ENCODE data around the gene CETN3.

DNA sequence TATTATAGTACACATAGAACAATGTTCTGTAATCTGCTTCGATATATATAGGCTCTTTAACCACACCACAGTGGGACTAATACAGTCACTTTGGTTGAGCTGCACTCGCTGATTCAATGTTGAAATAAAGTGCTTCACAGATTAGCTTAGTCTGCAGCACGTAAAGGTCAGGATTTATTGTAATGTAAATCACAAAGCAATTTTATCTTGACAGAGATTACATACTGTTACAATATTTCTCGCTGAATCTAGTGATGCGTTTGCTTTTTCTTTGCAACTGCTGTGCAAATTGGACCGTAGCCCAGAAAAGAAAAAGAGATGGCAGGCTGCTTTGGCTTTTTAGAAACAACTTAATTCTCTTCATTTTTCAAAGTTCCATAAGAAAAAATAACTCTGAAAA lies 52.9 kb downstream of the CETN3 start:
- TF ChIP-seq, protein P1, sequence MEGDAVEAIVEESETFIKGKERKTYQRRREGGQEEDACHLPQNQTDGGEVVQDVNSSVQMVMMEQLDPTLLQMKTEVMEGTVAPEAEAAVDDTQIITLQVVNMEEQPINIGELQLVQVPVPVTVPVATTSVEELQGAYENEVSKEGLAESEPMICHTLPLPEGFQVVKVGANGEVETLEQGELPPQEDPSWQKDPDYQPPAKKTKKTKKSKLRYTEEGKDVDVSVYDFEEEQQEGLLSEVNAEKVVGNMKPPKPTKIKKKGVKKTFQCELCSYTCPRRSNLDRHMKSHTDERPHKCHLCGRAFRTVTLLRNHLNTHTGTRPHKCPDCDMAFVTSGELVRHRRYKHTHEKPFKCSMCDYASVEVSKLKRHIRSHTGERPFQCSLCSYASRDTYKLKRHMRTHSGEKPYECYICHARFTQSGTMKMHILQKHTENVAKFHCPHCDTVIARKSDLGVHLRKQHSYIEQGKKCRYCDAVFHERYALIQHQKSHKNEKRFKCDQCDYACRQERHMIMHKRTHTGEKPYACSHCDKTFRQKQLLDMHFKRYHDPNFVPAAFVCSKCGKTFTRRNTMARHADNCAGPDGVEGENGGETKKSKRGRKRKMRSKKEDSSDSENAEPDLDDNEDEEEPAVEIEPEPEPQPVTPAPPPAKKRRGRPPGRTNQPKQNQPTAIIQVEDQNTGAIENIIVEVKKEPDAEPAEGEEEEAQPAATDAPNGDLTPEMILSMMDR (IDR thresholded peaks at IDR 0.05), result no peak
- TF ChIP-seq POLR2A (IDR thresholded peaks at IDR 0.05), result no peak

All from uterus (tissue), 2 donors.